ENCODE measurements around the gene TTC7B. TPM values are rescaled to one million over a fixed set of nuclear protein-coding genes. Genes with fewer than 3 reads are reported as not detected.
A peak's percentile ranks its signal among the peaks of the same experiment; 100 is the strongest.

TTC7B gene
- total and polyA plus RNA-seq, 7 donors: 18.9 to 97.0 (median 59.0) TPM

GRCh38 chr14:90691627-90692026 lies 124.6 kb downstream of the TTC7B start:
- intact Hi-C loops (cut with DNase I): no loop called here
- ATAC-seq: peak; percentile 55 to 80 (median 76)
- WGBS, 3 donors: 57 to 92% (median 68%) methylated on average over 2 of the region's 2 CpGs
- Histone ChIP-seq H3K4me1 (peaks cover 56% of the 10 kb centered on the region), H3K36me3 (ENCODE audit: insufficient read depth in 1 of 2, low read depth in 1 of 2) (peaks cover 0 to 27% of the 10 kb centered on the region in 2 donors), H3K4me3 (peak overlapping the region; percentile 16), H3K9me3 (no peaks in the 10 kb centered on the region), H3K27me3 (ENCODE audit: insufficient read depth in 3 of 3, low read length in 2 of 3) (no peaks in the 10 kb centered on the region), H3K27ac (peak overlapping the region; percentile 97)
- no peak for TF ChIP-seq CTCF (IDR thresholded peaks at IDR 0.05)
- no peak for DNase-seq

- Histone ChIP-seq H3K27ac (no peak overlapping the region), H3K4me1 (peaks cover 35% of the 10 kb centered on the region), H3K9me3 (no peaks in the 10 kb centered on the region), H3K36me3 (ENCODE audit: insufficient read depth in 1 of 2, low read depth in 1 of 2) (peaks cover 0 to 42% of the 10 kb centered on the region in 2 donors), H3K4me3 (no peak overlapping the region), H3K27me3 (ENCODE audit: insufficient read depth in 3 of 3, low read length in 2 of 3) (no peaks in the 10 kb centered on the region)
- WGBS, 3 donors: 97 to 98% (median 97%) methylated on average over 5 of the region's 5 CpGs
- TF ChIP-seq CTCF (IDR thresholded peaks at IDR 0.05): no peak
- ATAC-seq: no peak
- intact Hi-C loops (cut with DNase I): no loop called here
- DNase-seq: no peak
Measured at GRCh38 chr14:90687680-90688079, 128.6 kb downstream of the TTC7B start.

- ATAC-seq (peak; percentile 46 to 80 (median 70)), DNase-seq (no peak)
- Histone ChIP-seq H3K4me1 (peaks cover 21% of the 10 kb centered on the region), H3K27me3 (ENCODE audit: insufficient read depth in 3 of 3, low read length in 2 of 3) (no peaks in the 10 kb centered on the region), H3K27ac (no peak overlapping the region), H3K36me3 (ENCODE audit: insufficient read depth in 1 of 2, low read depth in 1 of 2) (peaks cover 0 to 25% of the 10 kb centered on the region in 2 donors), H3K9me3 (no peaks in the 10 kb centered on the region), H3K4me3 (no peak overlapping the region)
- 71 to 84% (median 81%) methylated on average over 7 of the region's 7 CpGs for WGBS, 3 donors
- intact Hi-C loops (cut with DNase I): no loop called here
- no peak for TF ChIP-seq CTCF (IDR thresholded peaks at IDR 0.05)
Measured at GRCh38 chr14:90682615-90683014, 133.6 kb downstream of the TTC7B start.

- Histone ChIP-seq H3K4me1 (peaks cover 28% of the 10 kb centered on the region), H3K9me3 (no peaks in the 10 kb centered on the region), H3K4me3 (no peak overlapping the region), H3K27ac (no peak overlapping the region), H3K27me3 (ENCODE audit: insufficient read depth in 3 of 3, low read length in 2 of 3) (no peaks in the 10 kb centered on the region), H3K36me3 (ENCODE audit: insufficient read depth in 1 of 2, low read depth in 1 of 2) (peaks cover 0 to 18% of the 10 kb centered on the region in 2 donors)
- TF ChIP-seq CTCF (IDR thresholded peaks at IDR 0.05): no peak
- DNase-seq (no peak), ATAC-seq (peak in 1 of 4 donors; percentile 27)
- WGBS, 3 donors: 61 to 88% (median 63%) methylated on average over 3 of the region's 3 CpGs
- intact Hi-C loops (cut with DNase I): no loop called here
Measured at GRCh38 chr14:90681929-90682328, 134.3 kb downstream of the TTC7B start.

GRCh38 chr14:90678846-90679362 lies 137.3 kb downstream of the TTC7B start:
- H3K9me3 ChIP-seq: no peaks in the 10 kb centered on the region
- TF ChIP-seq CTCF (IDR thresholded peaks at IDR 0.05): no peak
- DNase-seq: no peak
- H3K27me3 ChIP-seq (ENCODE audit: insufficient read depth in 3 of 3, low read length in 2 of 3): no peaks in the 10 kb centered on the region
- no peak overlapping the region for H3K27ac ChIP-seq
- intact Hi-C loops (cut with DNase I): loop anchor here in 1 of 2 donors (5.0 kb wide), 1 partner anchor 52 kb away; no protein-coding TSS in a partner anchor
- 87 to 100% (median 93%) methylated on average over 6 of the region's 6 CpGs for WGBS, 3 donors
- ATAC-seq: no peak
- peaks cover 56% of the 10 kb centered on the region for H3K4me1 ChIP-seq
- no peak overlapping the region for H3K4me3 ChIP-seq
- H3K36me3 ChIP-seq (ENCODE audit: insufficient read depth in 1 of 2, low read depth in 1 of 2): peaks cover 0 to under 1% of the 10 kb centered on the region in 2 donors

Data from psoas muscle (tissue), 8 donors.